Heart left ventricle (tissue), 16 donors: ENCODE results near the gene DGKG. TPM values are rescaled to one million over a fixed set of nuclear protein-coding genes. Genes with fewer than 3 reads are reported as not detected.

Source experiments
- ATAC-seq, 4 donors: fragments of 200-7000 bp; cut with Tn5 transposase; one replicate each; pipeline ENCODE4 v1.9.1; 2020 to 2022; ENCODE audit warnings: moderate library complexity in 4 of 4, mild to moderate bottlenecking in 3 of 4, moderate number of reproducible peaks in 1 of 4
- DNase-seq, 5 donors: peaks; one replicate each; pipeline ENCODE4 v3.0.0-alpha.2; 2020
- H3K27ac ChIP-seq, 12 donors: fragments of 200-600 bp; sonication (generic) in 4 of 12; one replicate each; pipeline versions ENCODE4 v1.5.0 to v1.8.0; 2016 to 2022; ENCODE audit warnings: mild to moderate bottlenecking in 2 of 12
- H3K27me3 ChIP-seq, 9 donors: fragments of 200-600 bp; sonication (generic) in 2 of 9; one replicate each; pipeline versions ENCODE4 v1.5.1 to v1.8.0; 2016 to 2022; ENCODE audit warnings: mild to moderate bottlenecking in 3 of 9
- H3K36me3 ChIP-seq, 9 donors: fragments of 200-600 bp; sonication (generic) in 2 of 9; one replicate each; pipeline versions ENCODE4 v1.5.0 to v1.8.0; 2018 to 2022; ENCODE audit warnings: mild to moderate bottlenecking in 2 of 9
- H3K4me1 ChIP-seq, 12 donors: fragments of 200-600 bp; sonication (generic) in 4 of 12; one replicate each; pipeline versions ENCODE4 v1.5.0 to v1.8.0; 2016 to 2022; ENCODE audit warnings: mild to moderate bottlenecking in 3 of 12
- H3K4me3 ChIP-seq, 12 donors: fragments of 200-600 bp; sonication (generic) in 4 of 12; one replicate each; pipeline versions ENCODE4 v1.5.0 to v1.8.0; 2017 to 2022; ENCODE audit warnings: mild to moderate bottlenecking in 9 of 12, moderate library complexity in 4 of 12
- H3K9me3 ChIP-seq, 12 donors: fragments of 200-600 bp; sonication (generic) in 4 of 12; one replicate each; pipeline versions ENCODE4 v1.5.0 to v1.8.0; 2016 to 2022; ENCODE audit warnings: mild to moderate bottlenecking in 1 of 12
- POLR2A ChIP-seq, 2 donors: fragments of 450-650 bp; IDR thresholded peaks; one replicate each; pipeline ENCODE4 v1.6.1; 2017; ENCODE audit warnings: antibody characterized with exemption in 2 of 2, mild to moderate bottlenecking in 2 of 2, moderate library complexity in 2 of 2
- WGBS, 4 donors: extraction: QIAGEN DNeasy Blood & Tissue Kit in 2 of 4; methylation state at CpG; one replicate each; pipeline versions ENCODE4 v1.1.5 to v1.1.7; 2013 to 2018; 5-methylcytosine and 5-hydroxymethylcytosine counted together
- intact Hi-C, 10 donors: fragments of 100-400 bp; cut with DNase I; formaldehyde crosslinking; loops; one replicate each; pipeline versions ENCODE4 v1.11.1 to v1.14.2; 2022
- polyA plus RNA-seq, 2 donors: library from polyadenylated mRNA; stranded (reverse); fragments of 200-250 nt; gene quantifications; one replicate each; pipeline ENCODE4 v1.2.3, GENCODE V29; 2013
- total RNA-seq, 9 donors: library from RNA; depleted of rRNA in 2 of 9; stranded (reverse); fragments of >200 nt in 2 of 9; fragmentation: NEBNext Ultra II Directional in 3 of 9; extraction: Animal tissue kit (Norgen Biotek cat#: 25700) in 3 of 9; gene quantifications; one replicate each; pipeline versions ENCODE4 v1.1.0 to v1.2.4, GENCODE V29; 2016 to 2023
- TF ChIP-seq, protein P1 (sequence below), 12 donors: fragments of 200-600 bp; sonication (generic) in 4 of 12; IDR thresholded peaks; one replicate each; pipeline versions ENCODE4 v1.5.0 to v1.8.0; 2018 to 2022; ENCODE audit warnings: antibody characterized with exemption in 12 of 12, mild to moderate bottlenecking in 5 of 12
- donor health status: ischemic (EF 13 %, LVEDD 7.1; RV severe dilation, severe dysfunction).
- donor health status: healthy with polysubstance abuse.
- donor health status: DM: no; HTN: yes; CAD: no.
- donor health status: DM: no; HTN: no; CAD: no.
- donor health status: ischemic (EF 25% LVEDD 6.9; RV normal size, moderate dysfunction).
- donor health status: ischemic (EF 25% LVEDD 5.7; RV mildly dilated, moderate dysfunction).
- donor health status: healthy.
- donor health status: DM: yes; HTN: yes; CAD: no.
- donor health status: ischemic (EF 35%, LVEDD 5.7; RV mildly dilated, moderate dysfunction).
- donor health status: nonischemic (EF 11% LVEDD 7.7; RV severe dilation, severe dysfunction).
- donor health status: DM: yes; HTN: yes; CAD: no.
- donor health status: PGD.
- donor health status: ischemic (EF 29% LVEDD 5.4; RV normal size, mild dysfunction).
- donor health status: nonischemic (EF 23%, LVEDD 6.1; RV moderate dilation, normal function).

The DGKG gene
- total and polyA plus RNA-seq, 11 donors, result 9.0 to 59.3 (median 32.0) TPM

DNA sequence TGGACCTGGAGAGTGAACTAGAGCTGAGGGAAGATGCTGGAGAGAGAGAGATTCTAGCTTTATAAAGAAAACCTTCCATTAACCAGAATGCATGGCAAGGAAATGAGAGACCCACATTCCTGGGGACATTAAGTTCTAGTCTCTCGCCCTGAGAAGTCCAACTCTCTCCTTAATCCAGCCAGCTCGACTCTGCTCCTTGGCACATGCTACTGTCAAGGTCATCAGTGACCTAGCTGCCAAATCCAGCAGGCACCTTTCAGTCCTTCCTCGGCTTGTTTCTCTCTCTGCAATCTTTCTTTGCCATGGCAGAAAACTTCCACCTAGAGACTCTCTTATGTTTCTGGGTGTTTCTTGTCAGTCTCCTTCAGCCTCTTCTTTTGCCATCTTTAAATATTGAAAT lies 40.3 kb downstream of the DGKG start:
- 52 to 80% (median 62%) methylated on average over 3 of the region's 3 CpGs for WGBS, 4 donors
- Histone ChIP-seq H3K27ac (no peak overlapping the region), H3K4me1 (peaks cover 0 to 23% (median 0%) of the 10 kb centered on the region in 12 donors), H3K36me3 (peaks cover 0 to 24% (median 6%) of the 10 kb centered on the region in 9 donors), H3K9me3 (no peaks in the 10 kb centered on the region), H3K4me3 (no peak overlapping the region), H3K27me3 (no peaks in the 10 kb centered on the region)
- TF ChIP-seq POLR2A (IDR thresholded peaks at IDR 0.05), result no peak
- TF ChIP-seq, protein P1, sequence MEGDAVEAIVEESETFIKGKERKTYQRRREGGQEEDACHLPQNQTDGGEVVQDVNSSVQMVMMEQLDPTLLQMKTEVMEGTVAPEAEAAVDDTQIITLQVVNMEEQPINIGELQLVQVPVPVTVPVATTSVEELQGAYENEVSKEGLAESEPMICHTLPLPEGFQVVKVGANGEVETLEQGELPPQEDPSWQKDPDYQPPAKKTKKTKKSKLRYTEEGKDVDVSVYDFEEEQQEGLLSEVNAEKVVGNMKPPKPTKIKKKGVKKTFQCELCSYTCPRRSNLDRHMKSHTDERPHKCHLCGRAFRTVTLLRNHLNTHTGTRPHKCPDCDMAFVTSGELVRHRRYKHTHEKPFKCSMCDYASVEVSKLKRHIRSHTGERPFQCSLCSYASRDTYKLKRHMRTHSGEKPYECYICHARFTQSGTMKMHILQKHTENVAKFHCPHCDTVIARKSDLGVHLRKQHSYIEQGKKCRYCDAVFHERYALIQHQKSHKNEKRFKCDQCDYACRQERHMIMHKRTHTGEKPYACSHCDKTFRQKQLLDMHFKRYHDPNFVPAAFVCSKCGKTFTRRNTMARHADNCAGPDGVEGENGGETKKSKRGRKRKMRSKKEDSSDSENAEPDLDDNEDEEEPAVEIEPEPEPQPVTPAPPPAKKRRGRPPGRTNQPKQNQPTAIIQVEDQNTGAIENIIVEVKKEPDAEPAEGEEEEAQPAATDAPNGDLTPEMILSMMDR (IDR thresholded peaks at IDR 0.05), result no peak
- DNase-seq (no peak), ATAC-seq (no peak)
- intact Hi-C loops, result loop anchor here in 1 of 10 donors (2.0 kb wide), 1 partner anchor 47 kb away; no protein-coding TSS in a partner anchor

DNA sequence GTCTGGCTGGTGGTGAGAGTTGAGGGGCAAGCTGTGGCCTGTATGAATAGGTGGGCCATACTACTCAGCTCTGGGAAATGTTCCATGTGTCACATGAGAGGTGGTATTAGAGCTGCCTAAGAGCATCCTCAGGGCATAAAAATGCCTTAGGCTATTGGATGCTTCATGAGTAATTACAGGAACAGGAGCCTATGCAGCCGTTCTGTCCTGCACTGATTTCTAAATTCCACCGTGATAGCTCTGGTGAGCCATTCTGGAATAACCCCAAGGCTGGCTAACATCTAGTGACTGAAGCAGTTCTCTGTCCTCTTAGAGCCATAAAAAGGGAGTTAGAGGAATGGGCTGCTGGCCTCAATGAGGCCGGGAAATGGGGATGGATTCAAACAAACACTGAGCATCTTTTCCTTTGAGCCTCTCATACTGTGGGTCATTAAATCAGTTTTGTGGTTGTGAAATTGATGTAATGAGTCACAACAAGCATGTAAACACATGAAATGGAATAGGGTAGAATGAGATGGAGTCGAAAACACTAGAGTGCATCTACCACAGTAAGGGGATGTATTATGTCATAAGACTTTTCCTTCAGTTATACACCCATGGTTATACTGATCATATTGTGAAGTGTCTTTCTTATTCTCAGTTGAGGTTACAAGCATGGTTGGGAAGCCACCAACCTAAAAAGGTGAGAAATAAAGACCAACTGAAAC lies 41.0 kb downstream of the DGKG start:
- Histone ChIP-seq H3K36me3 (peaks cover 0 to 24% (median 6%) of the 10 kb centered on the region in 9 donors), H3K27me3 (no peaks in the 10 kb centered on the region), H3K4me1 (peaks cover 0 to 23% (median 0%) of the 10 kb centered on the region in 12 donors), H3K4me3 (no peak overlapping the region), H3K9me3 (no peaks in the 10 kb centered on the region), H3K27ac (no peak overlapping the region)
- ATAC-seq (peak in 2 of 4 donors; percentile 25 to 39), DNase-seq (no peak)
- intact Hi-C loops, result loop anchor here in 1 of 10 donors (2.0 kb wide), 1 partner anchor 46 kb away; no protein-coding TSS in a partner anchor
- TF ChIP-seq, protein P1 (IDR thresholded peaks at IDR 0.05), result no peak
- TF ChIP-seq POLR2A (IDR thresholded peaks at IDR 0.05), result no peak
- 63 to 79% (median 73%) methylated on average over 3 to 4 of the region's 4 CpGs for WGBS, 4 donors

DNA sequence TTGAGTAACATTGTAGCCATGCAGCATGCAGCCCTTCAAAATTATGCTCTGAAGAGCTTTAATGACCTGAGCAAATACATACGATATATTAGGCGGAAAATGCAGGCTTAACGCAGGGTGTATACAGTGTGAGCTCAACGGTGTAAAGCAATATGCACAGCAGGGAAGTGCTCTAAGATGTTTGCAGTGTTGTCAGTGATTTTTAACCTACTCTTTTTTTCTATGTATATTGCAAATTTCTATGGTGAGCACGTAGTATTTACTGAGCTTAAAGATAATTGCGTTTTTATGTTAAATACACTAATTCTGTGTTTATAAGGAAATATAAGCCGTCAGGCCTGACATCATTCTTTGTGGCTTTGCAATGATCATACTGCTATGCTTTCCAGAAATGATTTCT lies 42.1 kb downstream of the DGKG start:
- Histone ChIP-seq H3K36me3 (peaks cover 0 to 24% (median 6%) of the 10 kb centered on the region in 9 donors), H3K27ac (no peak overlapping the region), H3K27me3 (no peaks in the 10 kb centered on the region), H3K4me3 (no peak overlapping the region), H3K4me1 (peaks cover 0 to 23% (median 0%) of the 10 kb centered on the region in 12 donors), H3K9me3 (no peaks in the 10 kb centered on the region)
- WGBS, 4 donors, result 86 to 91% (median 88%) methylated on average over 7 of the region's 7 CpGs
- no peak for ATAC-seq
- DNase-seq, result no peak
- intact Hi-C loops, result loop anchor here in 1 of 10 donors (2.0 kb wide), 1 partner anchor 45 kb away; no protein-coding TSS in a partner anchor
- TF ChIP-seq, protein P1 (IDR thresholded peaks at IDR 0.05), result no peak
- no peak for TF ChIP-seq POLR2A (IDR thresholded peaks at IDR 0.05)

DNA sequence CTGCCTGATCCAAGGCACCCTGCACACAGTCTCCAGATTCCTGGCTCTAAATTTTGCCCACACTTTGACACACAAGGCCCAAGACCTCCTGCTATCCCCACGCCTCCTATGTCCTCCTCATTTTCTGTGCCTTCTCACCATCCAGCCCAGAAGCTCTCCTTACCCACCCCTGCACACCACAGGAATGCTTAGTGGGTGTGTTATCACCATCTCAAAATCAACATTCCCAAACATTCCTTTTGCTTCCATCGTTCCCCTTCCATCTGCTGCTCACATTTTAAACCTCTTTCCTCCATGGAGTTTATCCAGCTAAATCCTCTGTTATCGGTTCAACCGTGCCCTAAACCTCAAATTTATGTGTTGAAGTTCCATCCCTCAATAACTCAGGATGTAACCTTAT lies 43.9 kb downstream of the DGKG start:
- WGBS, 4 donors, result 71 to 78% (median 75%) methylated on average over 4 of the region's 4 CpGs

More for the DNA sequence above, 43.9 kb downstream of the DGKG start:
- no peak overlapping the region for H3K4me3 ChIP-seq
- TF ChIP-seq, protein P1 (IDR thresholded peaks at IDR 0.05), result no peak
- no peak for TF ChIP-seq POLR2A (IDR thresholded peaks at IDR 0.05)
- H3K27ac ChIP-seq, result no peak overlapping the region
- H3K9me3 ChIP-seq, result no peaks in the 10 kb centered on the region
- H3K4me1 ChIP-seq, result peaks cover 0 to 19% (median 0%) of the 10 kb centered on the region in 12 donors
- no peaks in the 10 kb centered on the region for H3K27me3 ChIP-seq
- intact Hi-C loops, result no loop called here
- peaks cover 0 to 24% (median 6%) of the 10 kb centered on the region in 9 donors for H3K36me3 ChIP-seq
- DNase-seq (no peak), ATAC-seq (no peak)
